ENCODE measurements around the gene CASS4. TPM values are rescaled to one million over a fixed set of nuclear protein-coding genes. Genes with fewer than 3 reads are reported as not detected.

The CASS4 gene
- total RNA-seq, 2 experiments from 2014 or later, result 0.15 TPM; not detected in 1

GRCh38 chr20:56363491-56363890, 48.6 kb upstream of the CASS4 start:
- no peak overlapping the region for H3K4me3 ChIP-seq (ENCODE audit: low read depth, low read length, poor library complexity, severe bottlenecking)
- no peak for DNase-seq (ENCODE audit: low spot score)
- CTCF ChIA-PET (ENCODE audit: unreplicated experiment), result no interaction called here
- no peaks in the 10 kb centered on the region for H3K9me2 ChIP-seq (ENCODE audit: insufficient read depth, low read length)
- H3K4me2 ChIP-seq (ENCODE audit: low read length), result no peak overlapping the region
- H3K79me2 ChIP-seq (ENCODE audit: insufficient read depth, low read depth, low read length), result no peaks in the 10 kb centered on the region
- intact Hi-C loops (cut with micrococcal nuclease; ENCODE audit: unreplicated experiment), result no loop called here
- POLR2A ChIA-PET, result no interaction called here
- no peak overlapping the region for H3K27ac ChIP-seq (ENCODE audit: low read depth, low read length, poor library complexity, severe bottlenecking)
- H3K9me3 ChIP-seq (ENCODE audit: low read length), result no peaks in the 10 kb centered on the region
- peaks cover 6% of the 10 kb centered on the region; the same call in 1 of the 2 replicates for H3K36me3 ChIP-seq (ENCODE audit: insufficient read depth, low read length)
- H2AFZ ChIP-seq (ENCODE audit: low read length), result no peak overlapping the region
- no TSS peak for BruUV-seq (replicated peaks)
- TF ChIP-seq, protein P1, sequence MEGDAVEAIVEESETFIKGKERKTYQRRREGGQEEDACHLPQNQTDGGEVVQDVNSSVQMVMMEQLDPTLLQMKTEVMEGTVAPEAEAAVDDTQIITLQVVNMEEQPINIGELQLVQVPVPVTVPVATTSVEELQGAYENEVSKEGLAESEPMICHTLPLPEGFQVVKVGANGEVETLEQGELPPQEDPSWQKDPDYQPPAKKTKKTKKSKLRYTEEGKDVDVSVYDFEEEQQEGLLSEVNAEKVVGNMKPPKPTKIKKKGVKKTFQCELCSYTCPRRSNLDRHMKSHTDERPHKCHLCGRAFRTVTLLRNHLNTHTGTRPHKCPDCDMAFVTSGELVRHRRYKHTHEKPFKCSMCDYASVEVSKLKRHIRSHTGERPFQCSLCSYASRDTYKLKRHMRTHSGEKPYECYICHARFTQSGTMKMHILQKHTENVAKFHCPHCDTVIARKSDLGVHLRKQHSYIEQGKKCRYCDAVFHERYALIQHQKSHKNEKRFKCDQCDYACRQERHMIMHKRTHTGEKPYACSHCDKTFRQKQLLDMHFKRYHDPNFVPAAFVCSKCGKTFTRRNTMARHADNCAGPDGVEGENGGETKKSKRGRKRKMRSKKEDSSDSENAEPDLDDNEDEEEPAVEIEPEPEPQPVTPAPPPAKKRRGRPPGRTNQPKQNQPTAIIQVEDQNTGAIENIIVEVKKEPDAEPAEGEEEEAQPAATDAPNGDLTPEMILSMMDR (conservative IDR thresholded peaks at IDR 0.05; ENCODE audit: low read length), result no peak
- no peak for TF ChIP-seq EZH2phosphoT487 (IDR thresholded peaks at IDR 0.05; ENCODE audit: borderline replicate concordance, low read depth, low read length)
- H4K20me1 ChIP-seq (ENCODE audit: insufficient read depth, low read length), result no peaks in the 10 kb centered on the region
- peaks cover 3% of the 10 kb centered on the region for H3K4me1 ChIP-seq (ENCODE audit: insufficient read depth, low read length, poor library complexity, severe bottlenecking)

DNA sequence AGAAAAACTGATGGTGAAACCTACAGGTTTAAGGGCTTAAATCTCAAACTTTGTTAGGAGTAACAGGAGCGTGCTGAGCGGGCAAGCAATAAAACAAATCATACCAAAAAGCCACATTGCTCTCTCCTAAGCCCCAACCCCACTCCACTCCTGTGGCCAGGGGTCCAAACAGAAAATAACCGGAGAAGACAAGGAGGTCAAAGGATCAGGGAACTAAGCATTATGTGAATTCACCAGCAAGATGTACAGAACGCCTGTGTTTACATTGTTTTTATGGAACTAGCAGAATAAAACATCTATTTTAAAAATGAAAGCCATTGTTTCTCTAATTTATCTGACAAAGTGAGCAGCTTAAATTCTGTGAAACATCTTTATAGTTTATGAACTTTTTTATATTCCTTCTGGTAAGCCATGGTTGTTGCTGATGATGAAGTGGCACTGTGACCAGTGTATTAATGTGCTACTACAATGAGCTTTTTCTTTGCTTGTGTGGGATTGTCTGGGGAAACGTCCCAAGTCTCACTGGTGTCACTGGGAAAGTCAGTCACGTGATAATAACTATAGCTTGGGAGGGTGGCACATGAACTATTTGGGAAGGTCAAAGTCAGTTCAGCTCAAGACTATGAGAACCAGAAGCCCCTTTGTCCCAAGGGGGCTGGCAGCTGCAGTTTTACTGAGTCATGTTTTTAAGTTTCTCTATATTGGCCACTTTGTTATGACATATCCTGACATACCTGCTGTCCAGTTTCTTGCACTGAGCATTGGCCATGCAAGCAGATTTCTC, 43.5 kb upstream of the CASS4 start:
- intact Hi-C loops (cut with micrococcal nuclease; ENCODE audit: unreplicated experiment), result no loop called here
- Histone ChIP-seq H2AFZ (ENCODE audit: low read length) (no peak overlapping the region), H3K79me2 (ENCODE audit: insufficient read depth, low read depth, low read length) (no peaks in the 10 kb centered on the region), H3K4me1 (ENCODE audit: insufficient read depth, low read length, poor library complexity, severe bottlenecking) (no peaks in the 10 kb centered on the region), H3K27ac (ENCODE audit: low read depth, low read length, poor library complexity, severe bottlenecking) (no peak overlapping the region), H3K9me2 (ENCODE audit: insufficient read depth, low read length) (no peaks in the 10 kb centered on the region), H3K9me3 (ENCODE audit: low read length) (no peaks in the 10 kb centered on the region), H3K4me3 (ENCODE audit: low read depth, low read length, poor library complexity, severe bottlenecking) (no peak overlapping the region), H4K20me1 (ENCODE audit: insufficient read depth, low read length) (peaks cover 5% of the 10 kb centered on the region; the same call in 1 of the 2 replicates), H3K4me2 (ENCODE audit: low read length) (no peak overlapping the region), H3K36me3 (ENCODE audit: insufficient read depth, low read length) (peaks cover 57% of the 10 kb centered on the region)
- no peak for DNase-seq (ENCODE audit: low spot score)
- BruUV-seq (replicated peaks), result no TSS peak
- ChIA-PET CTCF (ENCODE audit: unreplicated experiment) (no interaction called here), POLR2A (interaction anchor here (0.6 kb wide), 1 partner anchor 11 kb away, joined by 3 read pairs; no protein-coding TSS in a partner anchor)
- TF ChIP-seq, protein P1 (conservative IDR thresholded peaks at IDR 0.05; ENCODE audit: low read length), result no peak
- no peak for TF ChIP-seq EZH2phosphoT487 (IDR thresholded peaks at IDR 0.05; ENCODE audit: borderline replicate concordance, low read depth, low read length)

- H4K20me1 ChIP-seq (ENCODE audit: insufficient read depth, low read length), result peaks cover 5% of the 10 kb centered on the region; the same call in 1 of the 2 replicates
- BruUV-seq (replicated peaks), result no TSS peak
- peaks cover 63% of the 10 kb centered on the region for H3K36me3 ChIP-seq (ENCODE audit: insufficient read depth, low read length)
- ChIA-PET CTCF (ENCODE audit: unreplicated experiment) (no interaction called here), POLR2A (no interaction called here)
- no peak overlapping the region for H3K4me2 ChIP-seq (ENCODE audit: low read length)
- H3K9me3 ChIP-seq (ENCODE audit: low read length), result no peaks in the 10 kb centered on the region
- no peak overlapping the region for H3K4me3 ChIP-seq (ENCODE audit: low read depth, low read length, poor library complexity, severe bottlenecking)
- H3K9me2 ChIP-seq (ENCODE audit: insufficient read depth, low read length), result no peaks in the 10 kb centered on the region
- no peak for DNase-seq (ENCODE audit: low spot score)
- H3K27ac ChIP-seq (ENCODE audit: low read depth, low read length, poor library complexity, severe bottlenecking), result no peak overlapping the region
- intact Hi-C loops (cut with micrococcal nuclease; ENCODE audit: unreplicated experiment), result no loop called here
- H3K4me1 ChIP-seq (ENCODE audit: insufficient read depth, low read length, poor library complexity, severe bottlenecking), result no peaks in the 10 kb centered on the region
- H3K79me2 ChIP-seq (ENCODE audit: insufficient read depth, low read depth, low read length), result peaks cover 5% of the 10 kb centered on the region; the same call in 1 of the 2 replicates
- no peak overlapping the region for H2AFZ ChIP-seq (ENCODE audit: low read length)
- TF ChIP-seq, protein P1 (conservative IDR thresholded peaks at IDR 0.05; ENCODE audit: low read length), result no peak
- no peak for TF ChIP-seq EZH2phosphoT487 (IDR thresholded peaks at IDR 0.05; ENCODE audit: borderline replicate concordance, low read depth, low read length)
These were observed 42.9 kb upstream of the CASS4 start for GRCh38 chr20:56369179-56369578.
